Mesendoderm (in vitro differentiated cells): ENCODE results near the gene FAF1. TPM values are rescaled to one million over a fixed set of nuclear protein-coding genes. Genes with fewer than 3 reads are reported as not detected.

Experiments
- small RNA-seq: library from polyadenylated mRNA; stranded (forward); fragments of <200 nt; extraction: miRNeasy Mini kit (QIAGEN cat#:217004); gene quantifications from one replicate; pipeline ENCODE3, GENCODE V24; 2013; ENCODE audit not compliant: insufficient read depth

Gene FAF1

Small RNAs within 50 kb of the gene (small RNA-seq; reads per million reads assigned to genes)
- not detected for gene RNU6-1026P
